Body of pancreas (tissue), 4 donors: ENCODE data around the gene EDIL3. TPM values are rescaled to one million over a fixed set of nuclear protein-coding genes. Genes with fewer than 3 reads are reported as not detected.
"Not testable (repeated sequence)": the region's sequence is repeated elsewhere in the genome, so short reads cannot be mapped to it uniquely, and the experiment has no call there.

Source experiments
- ATAC-seq: fragments of 150-250 bp; one replicate; pipeline ENCODE4 v1.9.1; 2016
- DNase-seq, 4 donors: peaks; one replicate each; pipeline ENCODE4 v3.0.0-alpha.2; 2019
- H3K27ac ChIP-seq, 4 donors: fragments of 200-600 bp; sonication (generic); 1 replicate in 3 of 4; 2 replicates in 1 of 4; pipeline versions ENCODE4 v1.5.1 to v1.6.1; 2016 to 2019; ENCODE audit warnings: mild to moderate bottlenecking in 1 of 4, mixed read lengths in 1 of 4, moderate library complexity in 1 of 4
- H3K27me3 ChIP-seq, 2 donors: fragments of 200-600 bp; sonication (generic); one replicate each; pipeline ENCODE4 v1.6.0; 2016; ENCODE audit warnings: mild to moderate bottlenecking in 1 of 2
- H3K36me3 ChIP-seq, 2 donors: fragments of 200-600 bp; sonication (generic); replicated peaks in 1 of 2; 2 replicates each; pipeline ENCODE4 v1.5.1; 2016; ENCODE audit warnings: low read depth in 2 of 2; ENCODE audit not compliant: insufficient read depth in 1 of 2
- H3K4me1 ChIP-seq: fragments of 200-600 bp; sonication (generic); one replicate; pipeline ENCODE4 v1.6.0; 2016
- H3K4me3 ChIP-seq, 2 donors: fragments of 200-600 bp; sonication (generic); 1 replicate in 1 of 2; 2 replicates in 1 of 2; pipeline ENCODE4 v1.5.1; 2016 to 2019
- H3K9me3 ChIP-seq, 3 donors: fragments of 200-600 bp; sonication (generic); 1 replicate in 2 of 3; 2 replicates in 1 of 3; pipeline ENCODE4 v1.5.1; 2016
- POLR2A ChIP-seq, 3 donors: fragments of 450-650 bp; IDR thresholded peaks; one replicate each; pipeline ENCODE4 v1.6.1; 2016; ENCODE audit warnings: antibody characterized with exemption in 3 of 3, mild to moderate bottlenecking in 2 of 3
- WGBS, 2 donors: methylation state at CpG; one replicate each; pipeline ENCODE4 v1.1.5; 2017; 5-methylcytosine and 5-hydroxymethylcytosine counted together
- intact Hi-C: fragments of 100-400 bp; cut with DNase I; formaldehyde crosslinking; loops from one replicate; pipeline ENCODE4 v1.15.1; 2023
- total RNA-seq, 2 donors: library from RNA; depleted of rRNA; stranded (reverse); fragments of >200 nt; gene quantifications; one replicate each; pipeline ENCODE4 v1.1.0, GENCODE V29; 2016
- TF ChIP-seq, protein P1 (sequence below), 7 experiments: fragments of 450-650 bp in 4 of 7; fragments of 200-600 bp in 3 of 7; sonication (generic) in 3 of 7; IDR thresholded peaks; one replicate each; pipeline ENCODE4 v1.5.1; 2016 to 2019; ENCODE audit warnings: antibody characterized with exemption in 7 of 7

EDIL3 gene
- total RNA-seq, 2 donors from 2014 or later = 2.3 to 4.7 TPM

DNA sequence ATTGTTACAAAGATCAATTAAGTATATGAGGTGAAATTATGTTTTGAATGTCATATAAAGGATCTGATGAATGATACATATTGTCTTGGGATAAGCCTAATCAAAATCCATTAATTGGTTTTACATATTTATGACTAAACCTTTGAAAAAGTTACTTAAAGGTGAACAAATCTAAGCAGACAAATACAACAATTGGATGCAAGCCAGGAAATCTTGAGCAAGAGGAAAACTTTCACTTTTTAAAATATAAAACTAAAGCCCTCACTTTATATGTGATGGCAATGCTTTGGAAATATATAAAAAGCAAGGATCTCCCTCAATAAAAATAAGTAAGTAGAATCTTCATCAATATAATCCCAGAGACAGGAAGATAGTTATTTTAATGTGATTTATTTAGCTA is 80.1 kb downstream of the EDIL3 start:
- H3K36me3 ChIP-seq = no peaks in the 10 kb centered on the region
- no peak for ATAC-seq
- H3K4me3 ChIP-seq = no peak overlapping the region
- no peaks in the 10 kb centered on the region for H3K27me3 ChIP-seq
- H3K9me3 ChIP-seq = no peaks in the 10 kb centered on the region
- no peaks in the 10 kb centered on the region for H3K4me1 ChIP-seq
- no peak overlapping the region for H3K27ac ChIP-seq
- intact Hi-C loops = no loop called here
- DNase-seq = no peak
- TF ChIP-seq POLR2A (IDR thresholded peaks at IDR 0.05) = no peak
- TF ChIP-seq, protein P1, sequence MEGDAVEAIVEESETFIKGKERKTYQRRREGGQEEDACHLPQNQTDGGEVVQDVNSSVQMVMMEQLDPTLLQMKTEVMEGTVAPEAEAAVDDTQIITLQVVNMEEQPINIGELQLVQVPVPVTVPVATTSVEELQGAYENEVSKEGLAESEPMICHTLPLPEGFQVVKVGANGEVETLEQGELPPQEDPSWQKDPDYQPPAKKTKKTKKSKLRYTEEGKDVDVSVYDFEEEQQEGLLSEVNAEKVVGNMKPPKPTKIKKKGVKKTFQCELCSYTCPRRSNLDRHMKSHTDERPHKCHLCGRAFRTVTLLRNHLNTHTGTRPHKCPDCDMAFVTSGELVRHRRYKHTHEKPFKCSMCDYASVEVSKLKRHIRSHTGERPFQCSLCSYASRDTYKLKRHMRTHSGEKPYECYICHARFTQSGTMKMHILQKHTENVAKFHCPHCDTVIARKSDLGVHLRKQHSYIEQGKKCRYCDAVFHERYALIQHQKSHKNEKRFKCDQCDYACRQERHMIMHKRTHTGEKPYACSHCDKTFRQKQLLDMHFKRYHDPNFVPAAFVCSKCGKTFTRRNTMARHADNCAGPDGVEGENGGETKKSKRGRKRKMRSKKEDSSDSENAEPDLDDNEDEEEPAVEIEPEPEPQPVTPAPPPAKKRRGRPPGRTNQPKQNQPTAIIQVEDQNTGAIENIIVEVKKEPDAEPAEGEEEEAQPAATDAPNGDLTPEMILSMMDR (IDR thresholded peaks at IDR 0.05) = no peak

DNA sequence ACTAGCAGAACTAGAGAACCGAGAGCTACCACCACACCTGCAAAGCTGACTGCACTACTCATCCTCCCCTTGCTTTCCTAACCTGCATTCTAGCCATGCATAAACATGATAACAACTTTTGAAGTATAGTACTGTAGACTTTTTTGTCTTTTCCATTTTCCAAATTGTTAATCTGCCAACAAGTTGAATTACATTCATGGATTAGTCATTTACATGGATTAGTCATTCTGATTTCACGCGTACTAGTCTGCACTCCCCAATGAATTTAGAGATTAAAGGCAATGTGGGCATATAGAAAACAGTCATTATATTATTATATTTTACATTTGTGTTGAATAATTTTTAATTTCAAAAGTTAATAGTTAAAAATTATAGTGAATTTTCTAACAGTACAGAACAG is 81.4 kb downstream of the EDIL3 start:
- 87 to 93% methylated on average over 3 of the region's 3 CpGs for whole genome bisulfite sequencing, 2 donors
- Histone ChIP-seq H3K9me3 (no peaks in the 10 kb centered on the region), H3K36me3 (no peaks in the 10 kb centered on the region), H3K4me1 (no peaks in the 10 kb centered on the region), H3K27ac (no peak overlapping the region), H3K4me3 (no peak overlapping the region), H3K27me3 (no peaks in the 10 kb centered on the region)
- ATAC-seq = no peak
- TF ChIP-seq, protein P1 (IDR thresholded peaks at IDR 0.05) = no peak
- TF ChIP-seq POLR2A (IDR thresholded peaks at IDR 0.05) = no peak
- DNase-seq = no peak
- intact Hi-C loops = no loop called here

DNA sequence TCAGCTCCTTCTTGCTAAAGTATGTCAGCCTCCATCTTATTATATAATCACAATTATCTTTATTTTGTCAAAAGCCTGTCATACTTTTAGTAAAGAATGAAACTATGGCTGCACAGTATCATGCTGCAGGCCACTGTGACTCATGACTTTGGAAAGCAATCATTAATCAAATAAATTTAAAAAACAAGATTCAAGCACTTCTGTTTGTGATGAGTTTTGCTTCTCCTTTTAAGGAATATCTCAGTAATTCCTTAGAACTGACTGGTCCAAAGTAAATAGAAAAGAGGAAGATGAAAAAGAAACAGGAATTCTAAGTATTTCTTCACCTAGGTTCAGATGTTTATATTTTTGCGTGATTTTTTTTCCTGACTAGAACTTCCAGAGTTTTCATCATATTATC is 83.1 kb downstream of the EDIL3 start:
- DNase-seq (no peak), ATAC-seq (no peak)
- Histone ChIP-seq H3K36me3 (no peaks in the 10 kb centered on the region), H3K4me1 (no peaks in the 10 kb centered on the region), H3K27ac (no peak overlapping the region), H3K4me3 (no peak overlapping the region), H3K27me3 (no peaks in the 10 kb centered on the region), H3K9me3 (no peaks in the 10 kb centered on the region)
- 63 to 65% methylated on average over 1 of the region's 1 CpG for WGBS, 2 donors
- intact Hi-C loops = no loop called here
- no peak for TF ChIP-seq POLR2A (IDR thresholded peaks at IDR 0.05)
- TF ChIP-seq, protein P1 (IDR thresholded peaks at IDR 0.05) = no peak

DNA sequence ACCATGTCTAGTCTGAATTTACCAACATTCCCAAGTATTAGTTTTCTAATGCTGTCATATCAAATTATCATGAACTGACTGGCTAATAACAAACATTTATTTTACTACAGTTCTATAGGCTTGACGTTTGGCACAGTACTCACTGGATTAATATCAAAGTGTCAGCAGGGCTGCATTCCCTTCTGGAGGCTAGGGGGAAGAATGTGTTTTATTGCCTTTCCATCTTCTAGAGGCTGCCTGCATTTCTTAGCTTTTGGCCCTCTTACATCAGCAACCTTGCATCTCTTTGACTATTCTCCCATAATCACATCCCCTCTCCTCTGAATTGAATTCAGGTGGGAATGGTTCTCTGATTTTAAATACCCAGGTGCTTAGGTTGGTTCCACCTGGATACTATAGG is 84.7 kb downstream of the EDIL3 start:
- Histone ChIP-seq H3K9me3 (no peaks in the 10 kb centered on the region), H3K27me3 (no peaks in the 10 kb centered on the region), H3K4me1 (no peaks in the 10 kb centered on the region), H3K4me3 (no peak overlapping the region), H3K27ac (no peak overlapping the region), H3K36me3 (no peaks in the 10 kb centered on the region)
- no peak for ATAC-seq
- intact Hi-C loops = no loop called here
- TF ChIP-seq, protein P1 (IDR thresholded peaks at IDR 0.05) = no peak
- TF ChIP-seq POLR2A (IDR thresholded peaks at IDR 0.05) = no peak
- no peak for DNase-seq
- 13 to 30% methylated on average over 1 of the region's 1 CpG for WGBS, 2 donors

DNA sequence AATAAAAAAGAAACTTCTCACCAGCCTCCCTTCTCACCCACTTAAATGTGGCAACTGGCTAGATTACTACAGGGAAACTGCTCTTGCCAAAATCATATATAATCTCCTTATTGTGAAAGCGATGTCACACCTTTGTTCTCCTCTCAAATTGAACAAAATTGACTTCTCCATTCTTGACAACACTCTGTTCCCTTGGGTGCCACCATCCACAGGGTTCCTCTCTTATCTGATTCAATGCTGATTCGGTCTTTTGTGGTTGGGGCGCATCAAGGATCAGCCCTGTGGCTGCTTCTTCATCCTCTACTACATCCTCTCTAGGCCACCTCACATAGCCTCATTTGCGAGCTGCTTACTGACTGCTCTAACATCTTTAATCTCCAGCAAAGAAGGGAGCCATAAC is 86.1 kb downstream of the EDIL3 start:
- TF ChIP-seq, protein P1 (IDR thresholded peaks at IDR 0.05) = no peak
- no peak for TF ChIP-seq POLR2A (IDR thresholded peaks at IDR 0.05)
- no peak overlapping the region for H3K4me3 ChIP-seq
- H3K27ac ChIP-seq = no peak overlapping the region
- no peaks in the 10 kb centered on the region for H3K9me3 ChIP-seq
- intact Hi-C loops = no loop called here
- 86% methylated on average over 4 of the region's 4 CpGs for WGBS, 2 donors
- ATAC-seq (no peak), DNase-seq (no peak)
- no peaks in the 10 kb centered on the region for H3K36me3 ChIP-seq
- no peaks in the 10 kb centered on the region for H3K27me3 ChIP-seq
- H3K4me1 ChIP-seq = no peaks in the 10 kb centered on the region

DNA sequence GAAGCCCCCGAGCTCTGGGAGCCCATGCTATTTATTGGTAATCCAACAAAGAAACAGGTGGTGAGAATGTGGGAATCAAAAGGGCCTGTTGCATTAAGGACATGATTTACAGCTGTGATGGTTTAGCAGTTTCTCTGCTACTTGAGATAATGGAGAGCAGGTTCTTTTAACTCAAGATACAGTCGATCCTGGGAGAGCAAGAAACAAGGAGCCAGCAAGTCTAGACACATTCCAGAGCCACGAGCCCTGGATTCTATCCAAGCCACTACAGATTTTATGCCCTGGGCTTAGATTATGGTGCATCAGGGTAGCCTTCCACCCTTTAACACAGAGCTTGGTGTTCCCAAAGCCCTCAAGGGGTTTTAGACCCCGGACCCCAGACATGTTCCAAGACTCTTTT is 87.0 kb downstream of the EDIL3 start:
- H3K27me3 ChIP-seq, H3K27ac ChIP-seq, H3K9me3 ChIP-seq, ATAC-seq, H3K36me3 ChIP-seq, DNase-seq, intact Hi-C loops, H3K4me1 ChIP-seq, H3K4me3 ChIP-seq: not testable (repeated sequence)
- WGBS, 2 donors = 49 to 58% methylated on average over 4 of the region's 4 CpGs
